Prostate gland (tissue), 2 donors: ENCODE results near the gene FCGR1A.
"Not testable (repeated sequence)": the region's sequence is repeated elsewhere in the genome, so short reads cannot be mapped to it uniquely, and the experiment has no call there.

Source experiments
- POLR2A ChIP-seq: fragments of 450-650 bp; IDR thresholded peaks from one replicate; pipeline ENCODE4 v1.6.1; 2016; ENCODE audit warnings: antibody characterized with exemption, mild to moderate bottlenecking
- POLR2AphosphoS5 ChIP-seq: sonication (generic); formaldehyde crosslinking; IDR thresholded peaks from one replicate; pipeline ENCODE4 v1.6.1; 2017; ENCODE audit warnings: antibody characterized with exemption
- TF ChIP-seq, protein P1 (sequence below), 4 experiments: fragments of 200-600 bp in 2 of 4; fragments of 450-650 bp in 2 of 4; sonication (generic) in 2 of 4; IDR thresholded peaks; 1 replicate in 3 of 4; 2 replicates in 1 of 4; pipeline ENCODE4 v1.5.1; 2016 to 2019; ENCODE audit warnings: antibody characterized with exemption in 4 of 4, mild to moderate bottlenecking in 2 of 4, moderate library complexity in 2 of 4

- TF ChIP-seq, protein P1, sequence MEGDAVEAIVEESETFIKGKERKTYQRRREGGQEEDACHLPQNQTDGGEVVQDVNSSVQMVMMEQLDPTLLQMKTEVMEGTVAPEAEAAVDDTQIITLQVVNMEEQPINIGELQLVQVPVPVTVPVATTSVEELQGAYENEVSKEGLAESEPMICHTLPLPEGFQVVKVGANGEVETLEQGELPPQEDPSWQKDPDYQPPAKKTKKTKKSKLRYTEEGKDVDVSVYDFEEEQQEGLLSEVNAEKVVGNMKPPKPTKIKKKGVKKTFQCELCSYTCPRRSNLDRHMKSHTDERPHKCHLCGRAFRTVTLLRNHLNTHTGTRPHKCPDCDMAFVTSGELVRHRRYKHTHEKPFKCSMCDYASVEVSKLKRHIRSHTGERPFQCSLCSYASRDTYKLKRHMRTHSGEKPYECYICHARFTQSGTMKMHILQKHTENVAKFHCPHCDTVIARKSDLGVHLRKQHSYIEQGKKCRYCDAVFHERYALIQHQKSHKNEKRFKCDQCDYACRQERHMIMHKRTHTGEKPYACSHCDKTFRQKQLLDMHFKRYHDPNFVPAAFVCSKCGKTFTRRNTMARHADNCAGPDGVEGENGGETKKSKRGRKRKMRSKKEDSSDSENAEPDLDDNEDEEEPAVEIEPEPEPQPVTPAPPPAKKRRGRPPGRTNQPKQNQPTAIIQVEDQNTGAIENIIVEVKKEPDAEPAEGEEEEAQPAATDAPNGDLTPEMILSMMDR (IDR thresholded peaks at IDR 0.05), result not testable (repeated sequence)
- not testable (repeated sequence) for TF ChIP-seq POLR2A, POLR2AphosphoS5
These were observed 27.2 kb upstream of the FCGR1A start for GRCh38 chr1:149755294-149755693.
